PC-9 (cell line): ENCODE measurements around the gene SPRY2. TPM values are rescaled to one million over a fixed set of nuclear protein-coding genes. Genes with fewer than 3 reads are reported as not detected.
A peak's percentile ranks its signal among the peaks of the same experiment; 100 is the strongest.

ENCODE experiments used
- BruUV-seq: library from RNA; stranded (reverse); fragments of 400-500 nt; replicated peaks from 2 replicates; lab custom pipeline; 2021; lab: Mats Ljungman, UMichigan
- CTCF ChIA-PET: fragments of 300-600 bp; sonication (Branson Sonifier 250); formaldehyde crosslinking; loops from one replicate; lab custom pipeline; 2022; ENCODE audit warnings: antibody characterized with exemption; lab: Charles Lee
- POLR2A ChIA-PET: fragments of 300-600 bp; sonication (Branson Sonifier 250); formaldehyde crosslinking; loops from one replicate; lab custom pipeline; 2022; ENCODE audit warnings: antibody characterized with exemption; ENCODE audit not compliant: unreplicated experiment; lab: Charles Lee
- DNase-seq, 2 experiments: peaks; one replicate each; pipeline versions ENCODE4 v3.0.0 to v3.0.0-alpha.2; 2015 to 2022; ENCODE audit warnings: mixed read lengths in 1 of 2
- H2AFZ ChIP-seq: fragments of 200-600 bp; sonication (generic); 2 replicates; pipeline ENCODE4 v1.8.1; 2017; ENCODE audit warnings: antibody characterized with exemption
- H3F3A ChIP-seq: fragments of 200-600 bp; sonication (generic); 2 replicates; pipeline ENCODE4 v1.8.1; 2017; ENCODE audit warnings: antibody characterized with exemption, mild to moderate bottlenecking, low read depth; ENCODE audit not compliant: insufficient read depth
- H3K27ac ChIP-seq: fragments of 200-600 bp; sonication (generic); 2 replicates; pipeline ENCODE4 v1.6.1; 2016; ENCODE audit warnings: mixed run types
- H3K27me3 ChIP-seq: fragments of 200-600 bp; sonication (generic); 2 replicates; pipeline ENCODE4 v1.6.1; 2016; ENCODE audit warnings: low read depth, mixed run types; ENCODE audit not compliant: insufficient read depth
- H3K36me3 ChIP-seq: fragments of 200-600 bp; sonication (generic); 2 replicates; pipeline ENCODE4 v1.6.1; 2016; ENCODE audit warnings: low read depth, mixed run types
- H3K4me1 ChIP-seq: fragments of 200-600 bp; sonication (generic); replicated peaks from 2 replicates; pipeline ENCODE4 v1.6.1; 2016; ENCODE audit warnings: mixed run types; ENCODE audit not compliant: insufficient read depth
- H3K4me2 ChIP-seq: fragments of 200-600 bp; sonication (generic); 2 replicates; pipeline ENCODE4 v1.6.1; 2017; ENCODE audit warnings: mixed run types
- H3K4me3 ChIP-seq: fragments of 200-600 bp; sonication (generic); 2 replicates; pipeline ENCODE4 v1.6.1; 2016; ENCODE audit warnings: mixed run types
- H3K79me2 ChIP-seq: fragments of 200-600 bp; sonication (generic); 2 replicates; pipeline ENCODE4 v1.6.1; 2017; ENCODE audit warnings: low read depth, mixed run types
- H3K9me2 ChIP-seq: fragments of 200-600 bp; sonication (generic); 2 replicates; pipeline ENCODE4 v1.8.1; 2017; ENCODE audit warnings: mild to moderate bottlenecking; ENCODE audit not compliant: insufficient read depth
- H3K9me3 ChIP-seq: fragments of 200-600 bp; sonication (generic); 2 replicates; pipeline ENCODE4 v1.8.1; 2016; ENCODE audit warnings: low read depth; ENCODE audit not compliant: insufficient read depth
- H4K20me1 ChIP-seq: fragments of 200-600 bp; sonication (generic); 2 replicates; pipeline ENCODE4 v1.8.1; 2017; ENCODE audit not compliant: insufficient read depth
- CTCF ChIP-seq: fragments of 200-600 bp; sonication (generic); conservative IDR thresholded peaks from 2 replicates; pipeline ENCODE4 v1.6.1; 2017; ENCODE audit warnings: mixed run types, antibody characterized with exemption, mild to moderate bottlenecking, moderate library complexity
- EZH2 ChIP-seq: fragments of 200-600 bp; sonication (generic); IDR thresholded peaks from 2 replicates; pipeline ENCODE4 v1.8.0; 2017; ENCODE audit warnings: antibody characterized with exemption, low read depth
- intact Hi-C: fragments of 100-400 bp; cut with micrococcal nuclease; formaldehyde crosslinking; loops from one replicate; pipeline ENCODE4 v1.10.0; 2022; ENCODE audit not compliant: unreplicated experiment
- total RNA-seq: library from RNA; stranded (reverse); gene quantifications from 2 replicates; pipeline ENCODE4 v1.2.3, GENCODE V29; 2021

SPRY2 gene
- total RNA-seq, 1 experiment from 2014 or later, result 13.4 TPM

GRCh38 chr13:80342471-80343371 lies 1.8 kb upstream of the SPRY2 start:
- Histone ChIP-seq H3K4me3 (peak overlapping the region; percentile 94), H3K27ac (no peak overlapping the region), H4K20me1 (peaks cover 9% of the 10 kb centered on the region), H3K27me3 (no peaks in the 10 kb centered on the region), H3F3A (no peaks in the 10 kb centered on the region; the same call in 1 of the 2 replicates), H3K79me2 (peaks cover 30% of the 10 kb centered on the region), H3K4me1 (peaks cover 7% of the 10 kb centered on the region), H3K4me2 (peak overlapping the region; percentile 87), H2AFZ (peak overlapping the region; percentile 91), H3K9me3 (no peaks in the 10 kb centered on the region), H3K9me2 (no peaks in the 10 kb centered on the region), H3K36me3 (no peaks in the 10 kb centered on the region)
- peak; percentile 37 to 87 for DNase-seq
- intact Hi-C loops, result loop anchor here (5.0 to 10.0 kb wide), 2 partner anchors 798 to 940 kb away; no protein-coding TSS in a partner anchor
- TF ChIP-seq CTCF (peak; percentile 85), EZH2 (no peak)
- CTCF ChIA-PET, result interaction anchor here (0.5 to 1.0 kb wide), 4 partner anchors 51 to 675 kb away, joined by 3 to 5 read pairs (median 4); no protein-coding TSS in a partner anchor
- BruUV-seq, result TSS peak; percentile 62
- POLR2A ChIA-PET, result interaction anchor here (0.5 to 0.6 kb wide), 3 partner anchors 539 to 576 kb away, joined by 3 to 5 read pairs (median 3); no protein-coding TSS in a partner anchor

GRCh38 chr13:80341756-80342370 lies 937 bp upstream of the SPRY2 start:
- POLR2A ChIA-PET, result interaction anchor here (0.5 to 0.7 kb wide), 6 partner anchors 311 to 747 kb away, joined by 3 to 5 read pairs (median 3); no protein-coding TSS in a partner anchor
- DNase-seq, result peak in 1 of 2 experiments; percentile 26
- Histone ChIP-seq H3K4me1 (peaks cover 8% of the 10 kb centered on the region), H3F3A (no peaks in the 10 kb centered on the region; the same call in 1 of the 2 replicates), H3K9me3 (no peaks in the 10 kb centered on the region), H3K27me3 (no peaks in the 10 kb centered on the region), H3K4me3 (peak overlapping the region; percentile 94), H2AFZ (peak overlapping the region; percentile 87), H3K4me2 (peak overlapping the region; percentile 87), H3K9me2 (no peaks in the 10 kb centered on the region), H3K79me2 (peaks cover 38% of the 10 kb centered on the region), H3K27ac (peak overlapping the region; percentile 72), H4K20me1 (peaks cover 18% of the 10 kb centered on the region), H3K36me3 (0 out of 2 replicates have a peak, but pooled peaks cover under 1% of the 10 kb centered on the region)
- intact Hi-C loops, result loop anchor here (1.0 to 10.0 kb wide), 8 partner anchors 102 to 940 kb away; no protein-coding TSS in a partner anchor
- TF ChIP-seq EZH2 (no peak), CTCF (no peak)
- BruUV-seq, result no TSS peak
- CTCF ChIA-PET, result interaction anchor here (0.6 to 1.3 kb wide), 7 partner anchors 9 to 912 kb away, joined by 3 to 6 read pairs (median 4); no protein-coding TSS in a partner anchor
